K562 (cell line): ENCODE measurements around the gene COL9A3. TPM values are rescaled to one million over a fixed set of nuclear protein-coding genes. Genes with fewer than 3 reads are reported as not detected.
A peak's percentile ranks its signal among the peaks of the same experiment; 100 is the strongest.

ENCODE experiments used
- CCNT2 ChIP-seq: IDR thresholded peaks from 2 replicates; pipeline ENCODE4 v1.6.1; 2011; ENCODE audit warnings: borderline replicate concordance, low read depth, mild to moderate bottlenecking, moderate library complexity, mixed read lengths, low read length; ENCODE audit not compliant: insufficient read length; ENCODE audit errors: extremely low read depth
- HDAC1 ChIP-seq, 2 experiments: fragments of 450-650 bp; IDR thresholded peaks; 2 replicates each; pipeline ENCODE4 v1.6.1; 2016 to 2017; ENCODE audit warnings: inconsistent platforms in 1 of 2, mild to moderate bottlenecking in 1 of 2, moderate library complexity in 1 of 2
- IFI16 ChIP-seq: fragments of 250-450 bp; sonication (Bioruptor Pico); IDR thresholded peaks from 2 replicates; pipeline ENCODE4 v2.1.2; 2022; ENCODE audit warnings: mild to moderate bottlenecking, inconsistent platforms
- MAZ ChIP-seq, 2 experiments: fragments of 450-650 bp in 1 of 2; sonication (generic) in 1 of 2; formaldehyde crosslinking; IDR thresholded peaks in 1 of 2; conservative IDR thresholded peaks in 1 of 2; 2 replicates each; pipeline versions ENCODE4 v1.4.0 to v1.5.0; 2020; ENCODE audit warnings: mild to moderate bottlenecking in 1 of 2, missing genetic modification reagents in 1 of 2
- NFE2 ChIP-seq: IDR thresholded peaks from 2 replicates; pipeline ENCODE4 v1.6.1; 2014; ENCODE audit warnings: antibody characterized with exemption, low read depth
- NR2C1 ChIP-seq, 2 experiments: fragments of 450-650 bp; IDR thresholded peaks; 2 replicates each; pipeline ENCODE4 v1.6.1; 2017; ENCODE audit warnings: mild to moderate bottlenecking in 2 of 2, antibody characterized with exemption in 1 of 2, inconsistent platforms in 1 of 2, missing compliant biosample characterization in 1 of 2, missing genetic modification characterization in 1 of 2
- TAF1 ChIP-seq: IDR thresholded peaks from 2 replicates; pipeline ENCODE4 v1.6.1; 2011; ENCODE audit warnings: mild to moderate bottlenecking, low read length, moderate library complexity; ENCODE audit not compliant: insufficient read depth, control insufficient read depth, severe bottlenecking; ENCODE audit errors: extremely low read depth
- ZBTB33 ChIP-seq: sonication (generic); formaldehyde crosslinking; IDR thresholded peaks from 2 replicates; pipeline ENCODE4 v1.8.1; 2023; ENCODE audit warnings: mild to moderate bottlenecking, missing genetic modification reagents
- ZBTB40 ChIP-seq, 2 experiments: fragments of 450-650 bp in 1 of 2; sonication (generic) in 1 of 2; formaldehyde crosslinking in 1 of 2; IDR thresholded peaks; 2 replicates each; pipeline versions ENCODE4 v1.7.1 to v1.9.0; 2016 to 2022; ENCODE audit warnings: inconsistent platforms in 1 of 2, mild to moderate bottlenecking in 1 of 2, missing genetic modification reagents in 1 of 2
- ZNF140 ChIP-seq: fragments of 250-450 bp; sonication (Bioruptor Pico); IDR thresholded peaks from 2 replicates; pipeline ENCODE4 v1.8.0; 2021; ENCODE audit warnings: moderate library complexity, mild to moderate bottlenecking, inconsistent platforms
- ZNF347 ChIP-seq: fragments of 450-650 bp; formaldehyde crosslinking; IDR thresholded peaks from 2 replicates; pipeline ENCODE4 v1.4.0; 2020; ENCODE audit warnings: low read depth, mild to moderate bottlenecking, moderate library complexity
- polyA plus RNA-seq, 8 experiments: library from polyadenylated mRNA; depleted of rRNA in 4 of 8; stranded (reverse) in 5 of 8; unstranded in 3 of 8; fragments of >200 nt; fragmentation: Nextera tagmentation in 2 of 8; fragmentation: Illumina TruSeq in 1 of 8; extraction: Ambion mirVana in 2 of 8; extraction: Trizol in 1 of 8; gene quantifications; 2 replicates each; pipeline versions ENCODE4 v1.2.1 to v1.2.3, GENCODE V29; 2011 to 2014; ENCODE audit warnings: inconsistent platforms in 1 of 8, missing spikeins in 1 of 8
- total RNA-seq, 7 experiments: library from RNA; depleted of rRNA in 6 of 7; stranded (reverse); fragments of >200 nt in 6 of 7; fragmentation: Illumina TruSeq in 2 of 7; extraction: Trizol in 2 of 7; gene quantifications; 2 replicates each; pipeline versions ENCODE4 v1.2.1 to v1.2.3, GENCODE V29; 2011 to 2021; ENCODE audit warnings: low replicate concordance in 1 of 7

The COL9A3 gene
- total and polyA plus RNA-seq, 9 of the 15 experiments (the other 6 are each of a cell fraction or from before 2014, with no cell fraction given) = 0.14 to 3.6 (median 0.88) TPM; not detected in 1

GRCh38 chr20:62824476-62825332 lies 7.9 kb downstream of the COL9A3 start (continued):
- TF ChIP-seq IFI16 = no peak
- no peak for TF ChIP-seq NFE2
- TF ChIP-seq ZBTB40 (IDR thresholded peaks at IDR 0.05) = peak; percentile 33; the same call in 1 of the 2 replicates
- TF ChIP-seq ZBTB40 (CRISPR knock-in tag; IDR thresholded peaks at IDR 0.05) = no peak
- no peak for TF ChIP-seq ZNF347 (CRISPR knock-in tag)
- TF ChIP-seq TAF1 = no peak
- TF ChIP-seq ZNF140 (CRISPR knock-in tag) = no peak
- no peak for TF ChIP-seq HDAC1 (IDR thresholded peaks at IDR 0.05)
- no peak for TF ChIP-seq NR2C1 (IDR thresholded peaks at IDR 0.05)
- no peak for TF ChIP-seq NR2C1 (tag; IDR thresholded peaks at IDR 0.05)
- peak; percentile 28; the same call in 1 of the 2 replicates for TF ChIP-seq ZBTB33
- peak in 1 of 2 experiments; percentile 35; a peak in 1 of 4 replicates for TF ChIP-seq MAZ (CRISPR knock-in tag; conservative IDR thresholded peaks at IDR 0.05 in 1 of 2, IDR thresholded peaks at IDR 0.05 in 1 of 2)
- no peak for TF ChIP-seq CCNT2
